Measurements from ENCODE around the gene RNF187.
A peak's percentile ranks its signal among the peaks of the same experiment; 100 is the strongest.

The RNF187 gene

DNA sequence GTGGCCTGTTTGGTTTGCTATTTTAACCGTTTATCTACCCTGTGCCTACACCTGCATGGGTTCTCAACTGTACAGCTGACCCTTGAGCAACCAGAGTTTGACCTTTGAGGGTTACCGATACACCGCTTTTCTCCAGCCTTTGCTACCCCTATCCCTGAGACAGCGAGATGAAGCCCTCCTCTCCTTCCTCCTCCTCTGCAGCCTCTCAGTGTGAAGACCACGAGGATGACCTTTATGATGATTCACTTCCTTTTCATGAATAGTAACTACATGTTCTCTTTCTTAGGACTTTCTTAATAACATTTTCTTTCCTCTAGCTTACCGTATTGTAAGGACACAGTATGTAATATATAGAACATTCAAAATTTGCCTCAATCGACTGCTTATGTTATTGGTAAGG is 14.5 kb upstream of the RNF187 start:
- no peaks in the 10 kb centered on the region for H3K36me3 ChIP-seq (ENCODE audit: control insufficient read depth, insufficient read depth, low read length, severe bottlenecking)
- no peak overlapping the region for H3K9ac ChIP-seq (ENCODE audit: low read length)
- H3K4me3 ChIP-seq (ENCODE audit: low read length), result no peak overlapping the region
- no peak for DNase-seq (ENCODE audit: low read depth)
- H3K9me3 ChIP-seq (ENCODE audit: control insufficient read depth, low read length), result no peaks in the 10 kb centered on the region
- no peaks in the 10 kb centered on the region for H3K4me1 ChIP-seq (ENCODE audit: control insufficient read depth, insufficient read depth, low read length)
- peaks cover 33% of the 10 kb centered on the region for H3K27me3 ChIP-seq (replicated peaks; ENCODE audit: control insufficient read depth, insufficient read depth, low read length)

DNA sequence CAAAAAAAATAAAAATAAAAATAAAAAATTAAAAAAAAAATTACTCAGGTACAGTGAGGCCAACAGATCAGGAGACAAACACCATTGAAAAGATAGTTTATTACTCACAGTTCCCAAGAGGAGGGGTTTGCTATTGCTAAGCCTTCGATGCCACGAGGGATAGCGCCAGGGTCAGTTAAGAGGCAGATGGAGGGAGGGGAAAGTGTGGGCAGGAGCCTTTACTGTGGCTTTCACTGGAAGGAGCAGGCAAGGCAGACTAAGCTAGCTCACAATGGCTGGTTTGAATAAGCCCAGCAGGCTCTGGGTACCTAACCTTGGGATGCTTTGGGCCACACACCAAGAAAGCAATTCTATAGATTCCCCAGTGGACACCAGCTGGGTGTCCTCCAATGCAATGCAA is 12.7 kb upstream of the RNF187 start:
- H3K9me3 ChIP-seq (ENCODE audit: control insufficient read depth, low read length), result no peaks in the 10 kb centered on the region
- no peak overlapping the region for H3K4me3 ChIP-seq (ENCODE audit: low read length)
- H3K9ac ChIP-seq (ENCODE audit: low read length), result no peak overlapping the region
- H3K36me3 ChIP-seq (ENCODE audit: control insufficient read depth, insufficient read depth, low read length, severe bottlenecking), result no peaks in the 10 kb centered on the region
- DNase-seq (ENCODE audit: low read depth), result no peak
- H3K4me1 ChIP-seq (ENCODE audit: control insufficient read depth, insufficient read depth, low read length), result no peaks in the 10 kb centered on the region
- peaks cover 14% of the 10 kb centered on the region for H3K27me3 ChIP-seq (replicated peaks; ENCODE audit: control insufficient read depth, insufficient read depth, low read length)

DNA sequence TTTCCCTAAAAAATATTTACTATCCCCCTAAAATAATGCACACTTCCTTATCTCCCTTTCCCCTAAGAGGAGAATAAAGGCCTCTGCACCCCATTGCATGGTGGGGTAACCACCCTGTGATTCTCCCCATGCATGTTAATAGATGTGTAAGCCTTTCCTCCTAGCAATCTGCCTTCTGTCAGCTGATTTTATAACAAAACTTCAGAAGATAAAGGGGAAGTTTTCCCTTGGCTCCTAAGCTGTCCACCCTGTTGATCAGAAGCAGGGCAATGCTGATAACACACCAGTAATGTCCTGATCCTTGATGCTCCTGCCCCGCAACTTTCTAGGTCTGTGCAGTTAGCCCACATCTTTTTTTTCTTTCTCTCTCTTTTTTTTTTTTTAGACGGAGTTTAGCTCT is 11.4 kb upstream of the RNF187 start:
- Histone ChIP-seq H3K4me1 (ENCODE audit: control insufficient read depth, insufficient read depth, low read length) (peaks cover 4% of the 10 kb centered on the region), H3K36me3 (ENCODE audit: control insufficient read depth, insufficient read depth, low read length, severe bottlenecking) (no peaks in the 10 kb centered on the region), H3K4me3 (ENCODE audit: low read length) (no peak overlapping the region), H3K9ac (ENCODE audit: low read length) (no peak overlapping the region), H3K9me3 (ENCODE audit: control insufficient read depth, low read length) (no peaks in the 10 kb centered on the region), H3K27me3 (replicated peaks; ENCODE audit: control insufficient read depth, insufficient read depth, low read length) (peaks cover 8% of the 10 kb centered on the region)
- no peak for DNase-seq (ENCODE audit: low read depth)

DNA sequence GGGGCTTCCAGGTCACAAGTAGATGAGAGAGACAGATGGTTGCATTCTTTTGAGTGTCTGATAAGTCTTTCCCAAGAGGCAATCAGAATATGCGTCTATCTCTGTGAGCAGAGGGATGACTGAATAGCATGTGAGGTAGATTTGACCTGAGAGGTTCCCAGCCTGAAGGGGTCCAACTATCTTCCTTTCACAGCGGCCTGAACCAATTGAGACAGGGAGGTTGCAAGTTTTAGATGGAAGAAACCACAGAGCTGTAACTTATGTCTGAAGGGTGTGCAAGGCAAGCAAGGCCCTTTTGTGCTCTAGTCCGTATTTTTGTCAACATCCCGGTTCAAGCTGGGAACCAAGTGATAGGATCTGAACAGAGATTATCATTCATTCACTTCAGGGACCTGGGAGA is 9.9 kb upstream of the RNF187 start:
- Histone ChIP-seq H3K27me3 (replicated peaks; ENCODE audit: control insufficient read depth, insufficient read depth, low read length) (peaks cover 3% of the 10 kb centered on the region), H3K4me3 (ENCODE audit: low read length) (no peak overlapping the region), H3K4me1 (ENCODE audit: control insufficient read depth, insufficient read depth, low read length) (peaks cover 4% of the 10 kb centered on the region), H3K9ac (ENCODE audit: low read length) (no peak overlapping the region), H3K36me3 (ENCODE audit: control insufficient read depth, insufficient read depth, low read length, severe bottlenecking) (no peaks in the 10 kb centered on the region), H3K9me3 (ENCODE audit: control insufficient read depth, low read length) (no peaks in the 10 kb centered on the region)
- DNase-seq (ENCODE audit: low read depth), result no peak

DNA sequence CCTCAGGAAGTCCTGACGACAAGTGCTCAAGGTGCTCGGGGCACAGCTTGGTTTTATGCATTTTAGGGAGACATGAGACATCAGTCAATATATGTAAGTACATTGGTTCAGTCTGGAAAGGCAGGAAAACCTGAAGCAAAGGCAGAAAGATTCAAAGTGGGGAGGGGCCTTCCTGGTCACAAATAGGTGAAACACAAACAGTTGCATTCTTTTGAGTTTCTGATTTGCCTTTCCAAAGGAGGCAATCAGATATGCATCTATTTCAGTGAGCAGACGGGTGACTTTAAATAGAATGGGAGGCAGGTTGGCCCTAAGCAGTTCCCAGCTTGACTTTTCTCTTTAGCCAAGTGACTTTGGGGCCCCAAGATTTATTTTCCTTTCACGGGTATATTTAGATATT is 8.9 kb upstream of the RNF187 start:
- no peak overlapping the region for H3K9ac ChIP-seq (ENCODE audit: low read length)
- H3K9me3 ChIP-seq (ENCODE audit: control insufficient read depth, low read length), result no peaks in the 10 kb centered on the region
- no peaks in the 10 kb centered on the region for H3K36me3 ChIP-seq (ENCODE audit: control insufficient read depth, insufficient read depth, low read length, severe bottlenecking)
- peaks cover 3% of the 10 kb centered on the region for H3K27me3 ChIP-seq (replicated peaks; ENCODE audit: control insufficient read depth, insufficient read depth, low read length)
- no peak for DNase-seq (ENCODE audit: low read depth)
- H3K4me3 ChIP-seq (ENCODE audit: low read length), result no peak overlapping the region
- H3K4me1 ChIP-seq (ENCODE audit: control insufficient read depth, insufficient read depth, low read length), result peaks cover 4% of the 10 kb centered on the region

DNA sequence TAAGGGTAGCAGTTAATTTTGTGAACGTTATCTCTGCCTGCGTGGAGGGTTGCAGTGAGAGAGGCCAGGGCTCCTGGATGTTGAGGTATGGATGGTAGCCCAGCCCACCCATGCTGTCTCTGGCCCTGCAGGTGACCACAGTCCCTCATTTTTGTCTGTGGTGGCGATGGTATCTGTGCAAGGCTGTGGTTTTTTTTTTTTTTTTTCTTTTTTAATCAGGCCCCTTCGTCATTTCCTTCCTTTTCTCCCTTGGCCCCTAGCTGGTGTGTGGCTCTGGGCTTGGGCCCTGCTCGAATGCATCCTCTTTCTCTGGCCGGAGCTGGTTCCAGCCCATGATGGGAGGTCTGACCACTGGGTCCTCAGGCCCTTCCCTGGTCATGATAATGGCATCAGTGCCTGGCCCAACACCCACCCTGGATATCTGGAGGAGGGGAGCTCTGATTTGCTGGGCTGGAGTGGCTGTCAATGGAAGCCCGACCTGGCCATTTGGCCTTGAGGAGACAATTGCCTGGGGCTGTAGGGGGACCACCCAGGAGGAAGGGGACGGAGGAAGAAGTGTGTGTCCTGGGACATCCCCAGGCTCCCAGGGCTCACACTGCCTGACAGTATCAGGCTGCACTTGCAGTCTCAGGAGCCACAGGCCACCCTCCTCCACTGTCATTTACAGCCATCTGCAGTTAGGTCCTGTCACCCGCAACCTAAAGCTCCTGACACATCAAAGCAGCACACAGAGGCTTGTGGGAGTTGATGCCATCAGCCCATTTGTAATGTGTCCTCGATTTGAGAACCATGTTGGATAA is 8.1 kb upstream of the RNF187 start:
- Histone ChIP-seq H3K9me3 (ENCODE audit: control insufficient read depth, low read length) (no peaks in the 10 kb centered on the region), H3K27me3 (replicated peaks; ENCODE audit: control insufficient read depth, insufficient read depth, low read length) (peaks cover 3% of the 10 kb centered on the region), H3K36me3 (ENCODE audit: control insufficient read depth, insufficient read depth, low read length, severe bottlenecking) (no peaks in the 10 kb centered on the region), H3K4me1 (ENCODE audit: control insufficient read depth, insufficient read depth, low read length) (peaks cover 4% of the 10 kb centered on the region), H3K4me3 (ENCODE audit: low read length) (no peak overlapping the region), H3K9ac (ENCODE audit: low read length) (no peak overlapping the region)
- no peak for DNase-seq (ENCODE audit: low read depth)

DNA sequence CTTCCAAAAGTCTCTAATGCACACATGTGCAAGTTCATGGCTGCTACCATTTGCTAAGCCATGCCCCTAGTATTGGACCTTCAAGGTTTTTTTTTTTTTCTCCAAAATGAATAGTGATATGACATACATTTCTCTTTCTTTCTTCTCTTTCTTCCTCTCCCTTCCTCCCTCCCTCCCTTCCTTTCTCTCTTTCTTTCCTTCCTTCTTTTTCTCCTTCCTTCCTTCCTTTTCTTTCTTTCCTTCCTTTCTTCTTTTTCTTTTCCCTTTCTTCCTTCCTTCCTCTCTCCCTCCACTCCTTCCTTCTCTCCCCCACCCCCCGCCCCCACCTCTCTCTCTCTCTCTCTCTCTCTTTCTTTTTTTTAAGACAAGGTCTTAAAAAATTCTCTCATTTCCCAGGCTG is 3.4 kb upstream of the RNF187 start:
- peaks cover 21% of the 10 kb centered on the region for H3K4me1 ChIP-seq (ENCODE audit: control insufficient read depth, insufficient read depth, low read length)
- no peaks in the 10 kb centered on the region for H3K9me3 ChIP-seq (ENCODE audit: control insufficient read depth, low read length)
- no peaks in the 10 kb centered on the region for H3K27me3 ChIP-seq (replicated peaks; ENCODE audit: control insufficient read depth, insufficient read depth, low read length)
- no peak overlapping the region for H3K4me3 ChIP-seq (ENCODE audit: low read length)
- no peaks in the 10 kb centered on the region for H3K36me3 ChIP-seq (ENCODE audit: control insufficient read depth, insufficient read depth, low read length, severe bottlenecking)
- H3K9ac ChIP-seq (ENCODE audit: low read length), result no peak overlapping the region
- DNase-seq (ENCODE audit: low read depth), result no peak

DNA sequence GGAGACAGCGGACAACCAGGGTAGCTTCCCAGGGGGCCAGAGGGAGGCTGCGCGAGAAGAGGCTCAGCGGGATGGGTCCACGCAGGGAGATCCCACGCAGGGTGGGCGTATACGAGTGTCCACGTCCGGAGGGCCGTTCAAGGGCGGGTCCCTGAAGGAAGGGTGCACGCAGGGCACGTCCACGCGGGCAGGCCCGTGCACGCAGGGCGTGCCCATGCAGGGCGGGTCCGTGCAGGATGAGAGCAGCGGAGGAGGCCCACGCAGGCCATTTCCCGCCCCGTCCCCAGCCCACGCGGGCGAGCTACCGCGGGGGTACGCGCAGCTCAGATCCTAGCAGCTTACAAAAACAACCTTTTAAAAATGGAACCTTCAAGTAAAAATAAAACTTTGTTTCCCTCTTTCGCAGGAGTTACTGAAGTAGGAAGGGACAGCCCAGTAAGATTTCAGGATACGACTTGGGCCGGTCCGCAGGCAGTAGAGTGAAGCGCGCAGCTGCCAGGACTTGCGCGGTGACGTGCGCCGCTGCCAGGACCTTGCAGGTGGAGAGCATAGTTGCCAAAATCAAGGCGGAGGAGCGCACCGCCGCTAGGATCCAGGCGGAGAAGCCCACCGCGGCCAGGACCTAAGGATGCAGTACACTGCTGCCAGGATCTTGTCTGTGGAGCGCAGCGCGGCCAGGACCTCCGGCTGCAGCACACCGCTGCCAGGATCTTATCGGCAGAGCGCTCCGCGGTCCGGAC is 416 bp upstream of the RNF187 start:
- peaks cover 29% of the 10 kb centered on the region for H3K4me1 ChIP-seq (ENCODE audit: control insufficient read depth, insufficient read depth, low read length)
- H3K4me3 ChIP-seq (ENCODE audit: low read length), result peak overlapping the region; percentile 89
- peak overlapping the region; percentile 96 for H3K9ac ChIP-seq (ENCODE audit: low read length)
- H3K36me3 ChIP-seq (ENCODE audit: control insufficient read depth, insufficient read depth, low read length, severe bottlenecking), result peaks cover 24% of the 10 kb centered on the region
- DNase-seq (ENCODE audit: low read depth), result peak; percentile 87
- no peaks in the 10 kb centered on the region for H3K27me3 ChIP-seq (replicated peaks; ENCODE audit: control insufficient read depth, insufficient read depth, low read length)
- no peaks in the 10 kb centered on the region for H3K9me3 ChIP-seq (ENCODE audit: control insufficient read depth, low read length)

DNA sequence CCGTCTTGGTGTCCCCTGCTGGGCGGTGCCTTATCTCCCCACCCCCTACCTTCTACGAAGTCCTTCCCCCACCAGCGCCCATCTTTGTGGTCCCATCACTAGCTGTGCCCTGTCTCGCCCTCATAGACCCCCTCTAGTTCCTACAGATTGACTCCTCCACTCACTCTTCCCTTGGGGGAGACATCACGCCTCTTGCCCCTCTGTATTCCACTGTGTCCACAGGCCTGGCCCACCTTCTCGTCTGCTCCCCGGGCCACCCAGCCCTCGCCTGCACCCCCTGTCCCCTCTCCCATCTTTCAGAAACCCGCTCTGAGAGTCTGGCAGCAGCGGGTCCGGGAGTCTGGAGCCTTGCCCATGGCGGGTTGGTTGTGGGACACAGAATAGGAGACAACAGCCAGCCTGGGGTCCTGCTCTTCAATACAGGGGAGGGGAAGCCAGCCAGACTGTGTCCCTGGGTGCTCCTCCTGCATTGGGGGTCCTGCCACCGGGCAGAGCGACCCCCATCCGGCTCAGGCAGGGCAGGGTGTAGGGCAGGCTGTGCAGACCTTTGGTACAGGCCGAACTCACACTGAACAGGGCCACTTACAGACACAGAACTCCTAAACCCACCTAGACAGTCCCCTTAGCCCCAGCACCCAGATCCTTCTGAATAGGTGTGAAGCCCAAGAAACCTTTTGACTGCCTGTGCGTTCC is 1.1 kb downstream of the RNF187 start:
- Histone ChIP-seq H3K4me3 (ENCODE audit: low read length) (peak overlapping the region; percentile 89), H3K9ac (ENCODE audit: low read length) (peak overlapping the region; percentile 96), H3K9me3 (ENCODE audit: control insufficient read depth, low read length) (no peaks in the 10 kb centered on the region), H3K36me3 (ENCODE audit: control insufficient read depth, insufficient read depth, low read length, severe bottlenecking) (peaks cover 34% of the 10 kb centered on the region), H3K27me3 (replicated peaks; ENCODE audit: control insufficient read depth, insufficient read depth, low read length) (no peaks in the 10 kb centered on the region), H3K4me1 (ENCODE audit: control insufficient read depth, insufficient read depth, low read length) (peaks cover 29% of the 10 kb centered on the region)
- DNase-seq (ENCODE audit: low read depth), result peak; percentile 25

DNA sequence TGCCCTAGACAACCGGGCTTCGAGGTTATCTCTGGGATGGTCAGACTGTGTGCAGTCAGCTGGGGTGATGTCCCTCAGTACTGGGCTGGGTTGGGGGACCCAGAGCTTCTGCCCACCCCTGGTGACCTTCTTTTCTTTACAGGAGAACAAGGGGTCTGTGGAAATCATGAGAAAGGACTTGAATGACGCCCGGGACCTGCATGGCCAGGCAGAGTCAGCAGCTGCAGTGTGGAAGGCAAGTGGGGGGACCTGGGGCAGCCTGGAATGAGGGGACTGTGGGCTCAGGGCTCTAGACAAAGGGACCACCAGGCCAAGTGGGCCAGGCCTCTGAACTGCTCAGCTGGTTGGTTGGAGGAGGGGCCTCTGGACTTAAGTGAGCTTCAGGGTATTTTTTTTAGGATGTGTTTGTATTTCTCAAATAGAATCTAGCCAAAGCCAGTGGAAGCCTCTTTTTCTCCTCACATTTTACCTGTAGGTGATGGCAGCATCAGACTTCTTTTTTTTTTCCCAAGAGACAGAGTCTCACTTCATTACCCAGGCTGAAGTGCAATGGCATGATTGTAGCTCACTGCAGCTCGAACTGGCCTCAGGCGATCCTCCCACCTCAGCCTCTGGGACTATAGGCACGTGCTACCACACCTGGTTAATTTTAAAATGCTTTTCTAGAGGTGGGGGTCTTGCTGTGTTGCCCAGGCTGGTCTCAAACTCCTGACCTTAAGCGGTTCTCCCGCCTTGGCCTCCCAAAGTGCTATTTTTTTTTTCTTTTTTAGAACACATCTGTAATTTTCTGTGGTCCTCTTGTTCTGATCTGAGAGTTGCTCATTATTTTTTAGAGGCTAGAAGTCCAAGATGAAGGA is 1.9 kb downstream of the RNF187 start:
- no peak for DNase-seq (ENCODE audit: low read depth)
- Histone ChIP-seq H3K27me3 (replicated peaks; ENCODE audit: control insufficient read depth, insufficient read depth, low read length) (no peaks in the 10 kb centered on the region), H3K9ac (ENCODE audit: low read length) (peak overlapping the region; percentile 96), H3K4me1 (ENCODE audit: control insufficient read depth, insufficient read depth, low read length) (peaks cover 29% of the 10 kb centered on the region), H3K9me3 (ENCODE audit: control insufficient read depth, low read length) (no peaks in the 10 kb centered on the region), H3K4me3 (ENCODE audit: low read length) (peak overlapping the region; percentile 89), H3K36me3 (ENCODE audit: control insufficient read depth, insufficient read depth, low read length, severe bottlenecking) (peaks cover 41% of the 10 kb centered on the region)

All from adipocyte (in vitro differentiated cells).